NCI-H146 treated with DMSO at 0.1 percent for 48 hours (cell line): ENCODE measurements around the gene ZC3H18.
"Not testable (repeated sequence)": the region's sequence is repeated elsewhere in the genome, so short reads cannot be mapped to it uniquely, and the experiment has no call there.

Experiments used
- DNase-seq: peaks from one replicate; lab custom pipeline; 2025; ENCODE audit not compliant: unreplicated experiment; lab: John Stamatoyannopoulos, UW

ZC3H18 gene

DNA sequence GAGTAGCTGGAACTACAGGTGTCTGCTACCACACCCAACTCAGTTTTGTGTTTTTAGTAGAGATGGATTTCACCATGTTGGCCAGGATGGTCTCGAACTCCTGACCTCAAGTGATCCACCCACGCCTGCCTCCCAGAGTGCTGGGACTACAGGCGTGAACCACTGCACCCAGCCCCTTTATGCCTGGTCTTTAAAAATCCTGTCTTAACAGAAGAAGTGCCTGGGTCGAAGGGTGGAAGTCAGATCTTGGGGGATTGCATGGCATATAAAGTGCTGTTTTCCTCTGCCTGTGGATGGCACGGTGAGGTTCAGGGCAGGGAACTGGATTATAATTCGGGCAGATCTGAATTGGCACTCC, 30.3 kb downstream of the ZC3H18 start:
- DNase-seq = no peak

DNA sequence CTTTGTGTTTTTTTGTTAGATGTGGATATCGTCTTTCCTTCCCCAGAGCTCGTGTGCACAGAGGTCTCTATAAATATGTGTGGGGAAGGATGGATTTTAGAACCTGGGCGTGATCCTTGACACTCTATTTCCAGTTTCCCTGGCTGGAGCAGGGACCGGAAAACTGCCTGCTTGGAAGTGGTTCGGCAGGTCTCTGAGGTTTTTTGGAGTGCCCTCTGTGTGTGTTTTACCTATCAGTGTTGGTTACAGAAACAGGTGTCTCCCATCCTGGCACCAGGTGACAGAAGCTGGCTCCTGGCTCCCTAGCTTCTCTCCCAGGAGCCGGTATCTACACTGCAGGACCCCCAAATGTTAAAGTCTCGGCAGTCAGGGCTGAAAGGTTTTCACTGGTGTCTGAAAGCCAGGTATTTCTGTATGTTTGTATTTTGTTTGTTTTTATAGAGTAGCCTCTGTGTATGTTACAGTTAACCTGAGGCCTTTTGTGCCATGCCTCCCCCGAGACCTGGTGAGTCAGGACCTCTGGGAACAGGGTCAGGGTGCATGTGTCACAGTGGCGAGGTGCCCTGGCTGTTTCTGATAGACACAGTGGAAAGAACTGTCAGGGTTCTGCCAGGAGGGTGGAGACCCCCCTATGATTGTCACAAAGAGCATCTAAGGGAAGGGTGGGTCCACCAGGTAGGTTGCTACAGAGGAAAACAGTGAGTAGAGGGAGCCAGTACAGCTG, 31.3 kb downstream of the ZC3H18 start:
- no peak for DNase-seq

DNA sequence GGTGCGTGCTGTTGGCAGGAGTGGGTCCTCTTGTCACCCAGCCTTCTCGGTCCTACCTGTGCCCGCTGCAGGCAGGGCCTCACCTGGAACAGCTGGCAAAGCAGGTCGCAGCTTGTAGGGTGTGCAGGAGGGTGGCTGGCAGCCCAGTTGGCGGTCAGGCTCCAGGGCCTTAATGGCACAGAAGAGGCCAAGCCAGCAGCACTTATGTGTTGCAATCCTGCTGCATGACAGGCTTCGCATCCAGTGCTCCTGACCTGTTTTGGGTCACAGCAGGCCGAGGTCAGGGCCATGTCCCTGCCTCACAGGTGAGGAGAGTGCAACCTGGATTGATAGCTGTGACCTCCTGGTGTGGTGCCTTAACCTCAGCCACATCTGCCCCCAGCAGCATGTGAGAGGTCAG, 31.9 kb downstream of the ZC3H18 start:
- DNase-seq = no peak

DNA sequence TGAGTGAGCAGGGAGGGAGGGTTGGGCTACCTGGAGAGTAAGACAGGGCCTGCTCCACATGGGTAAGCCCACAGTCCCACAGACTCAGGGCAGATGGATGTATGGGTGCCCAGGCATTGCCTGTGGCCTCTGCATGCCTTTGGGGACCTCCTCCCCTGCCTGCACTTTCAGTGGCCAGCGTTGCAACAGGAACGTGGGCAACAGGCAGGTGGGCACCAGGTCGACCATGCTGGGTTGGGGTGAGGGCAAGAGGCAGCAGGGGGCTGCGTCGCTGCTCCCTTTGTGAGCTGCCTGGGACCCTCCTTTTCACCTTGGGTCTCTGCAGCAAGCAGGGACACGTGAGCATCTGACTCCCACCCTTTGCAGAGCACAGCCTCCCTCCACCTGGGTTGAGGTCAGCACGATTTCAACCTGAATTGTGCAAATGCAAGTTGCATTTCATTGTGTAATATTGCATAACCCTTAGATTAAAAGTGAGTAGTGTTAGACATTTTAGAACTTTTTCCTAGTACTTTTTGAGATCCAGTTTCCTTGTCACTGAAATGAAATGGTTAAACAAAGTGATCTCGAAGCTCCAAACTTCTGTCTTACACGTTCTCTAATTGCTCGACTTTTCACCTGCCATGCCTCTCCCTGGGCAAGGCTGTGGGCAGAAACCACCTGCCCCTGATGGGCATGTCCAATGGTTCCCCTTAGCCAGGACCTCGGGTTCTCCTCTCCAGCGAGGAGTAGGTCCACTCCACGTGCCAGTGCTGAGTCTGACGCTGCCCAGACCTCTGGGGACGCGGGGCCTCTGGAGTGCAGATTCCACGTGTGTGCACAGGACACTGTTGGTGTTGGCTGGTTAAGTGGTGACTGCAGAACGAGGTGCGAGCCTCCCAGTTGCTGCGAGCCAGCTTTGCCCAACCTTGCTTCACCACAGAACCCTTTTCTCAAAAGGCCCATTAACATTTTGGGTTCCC, 35.3 kb downstream of the ZC3H18 start:
- DNase-seq = no peak

DNA sequence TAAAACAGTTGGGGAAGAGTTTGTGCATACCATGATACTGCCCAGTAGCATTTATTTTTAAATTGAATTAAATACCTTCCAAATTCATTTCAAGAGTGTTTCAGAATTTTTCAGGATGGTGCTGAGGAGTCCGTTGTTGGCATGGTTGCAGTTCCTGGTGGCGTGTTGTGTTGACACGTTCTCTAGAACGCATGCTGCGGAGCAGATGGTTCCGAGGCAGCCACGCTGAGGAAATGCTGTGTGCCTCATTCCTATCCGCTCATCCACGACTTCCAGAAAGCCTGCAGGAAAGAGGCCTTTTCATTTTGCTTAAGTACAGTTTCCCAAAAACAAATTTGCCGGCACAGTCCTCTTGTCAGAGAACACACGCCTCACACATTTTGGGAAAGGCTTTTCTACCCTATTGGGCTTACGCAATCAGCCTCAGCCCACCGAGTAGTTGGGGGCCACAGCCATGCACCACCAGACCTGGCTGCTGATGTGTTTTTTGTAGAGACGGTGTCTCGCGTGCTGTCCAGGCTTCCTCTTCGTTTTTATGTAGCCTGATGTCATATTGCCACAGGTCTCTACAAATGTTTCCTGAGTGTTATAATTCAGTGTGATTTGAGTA, 36.0 kb downstream of the ZC3H18 start:
- no peak for DNase-seq

DNA sequence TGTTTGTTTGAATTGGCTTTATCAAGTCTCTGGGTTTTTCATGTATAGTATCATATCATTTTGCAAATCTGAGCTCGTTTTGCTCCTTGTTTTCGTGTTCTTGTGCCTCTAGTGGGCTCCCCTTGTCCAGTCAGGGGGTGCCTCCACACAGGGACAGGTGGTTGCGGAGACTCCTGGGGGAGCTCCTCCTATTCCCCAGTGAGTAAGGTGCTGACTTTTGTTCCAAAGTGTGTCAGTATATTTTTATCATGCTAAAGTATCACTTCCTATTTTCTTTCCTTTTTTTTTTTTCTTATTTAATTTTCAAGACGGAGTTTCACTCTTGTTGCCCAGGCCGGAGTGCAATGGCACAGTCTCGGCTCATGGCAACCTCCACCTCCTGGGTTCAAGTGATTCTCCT, 37.9 kb downstream of the ZC3H18 start:
- DNase-seq = no peak

DNA sequence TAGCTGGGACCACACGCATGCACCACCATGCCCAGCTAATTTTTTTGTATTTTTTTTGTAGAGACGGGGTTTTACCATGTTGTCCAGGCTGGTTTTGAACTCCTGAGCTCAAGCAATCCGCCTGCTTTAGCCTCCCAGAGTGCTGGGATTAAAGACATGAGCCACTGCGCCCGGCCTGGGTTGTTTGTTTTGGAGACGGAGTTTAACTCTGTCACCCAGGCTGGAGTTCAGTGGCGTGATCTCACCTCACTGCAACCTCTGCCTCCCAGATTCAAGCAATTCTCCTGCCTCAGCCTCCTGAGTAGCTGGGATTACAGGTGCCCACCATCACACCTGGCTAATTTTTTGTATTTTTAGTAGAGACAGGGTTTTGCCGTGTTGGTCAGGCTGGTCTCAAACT, 39.2 kb downstream of the ZC3H18 start:
- DNase-seq = not testable (repeated sequence)

DNA sequence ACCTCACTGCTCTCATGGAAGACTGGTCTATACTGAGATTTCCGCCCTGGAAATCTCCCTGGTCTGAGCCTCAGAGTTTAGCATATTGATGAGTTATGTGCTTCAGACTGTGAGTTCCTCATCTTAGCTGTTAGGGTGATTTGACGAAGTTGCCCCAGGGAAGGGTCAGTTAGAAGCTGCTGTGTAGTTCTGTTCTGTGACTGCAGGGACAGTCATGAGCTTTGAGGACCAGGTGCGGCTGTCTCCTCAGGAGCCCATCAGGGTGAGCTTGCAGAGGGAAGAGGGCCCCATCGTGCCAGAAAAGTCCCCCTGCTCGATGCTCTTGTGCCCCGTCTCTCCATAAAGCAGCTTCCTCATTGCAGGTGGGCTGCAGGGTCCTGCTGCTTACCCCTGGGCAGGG, 39.9 kb downstream of the ZC3H18 start:
- DNase-seq = no peak

DNA sequence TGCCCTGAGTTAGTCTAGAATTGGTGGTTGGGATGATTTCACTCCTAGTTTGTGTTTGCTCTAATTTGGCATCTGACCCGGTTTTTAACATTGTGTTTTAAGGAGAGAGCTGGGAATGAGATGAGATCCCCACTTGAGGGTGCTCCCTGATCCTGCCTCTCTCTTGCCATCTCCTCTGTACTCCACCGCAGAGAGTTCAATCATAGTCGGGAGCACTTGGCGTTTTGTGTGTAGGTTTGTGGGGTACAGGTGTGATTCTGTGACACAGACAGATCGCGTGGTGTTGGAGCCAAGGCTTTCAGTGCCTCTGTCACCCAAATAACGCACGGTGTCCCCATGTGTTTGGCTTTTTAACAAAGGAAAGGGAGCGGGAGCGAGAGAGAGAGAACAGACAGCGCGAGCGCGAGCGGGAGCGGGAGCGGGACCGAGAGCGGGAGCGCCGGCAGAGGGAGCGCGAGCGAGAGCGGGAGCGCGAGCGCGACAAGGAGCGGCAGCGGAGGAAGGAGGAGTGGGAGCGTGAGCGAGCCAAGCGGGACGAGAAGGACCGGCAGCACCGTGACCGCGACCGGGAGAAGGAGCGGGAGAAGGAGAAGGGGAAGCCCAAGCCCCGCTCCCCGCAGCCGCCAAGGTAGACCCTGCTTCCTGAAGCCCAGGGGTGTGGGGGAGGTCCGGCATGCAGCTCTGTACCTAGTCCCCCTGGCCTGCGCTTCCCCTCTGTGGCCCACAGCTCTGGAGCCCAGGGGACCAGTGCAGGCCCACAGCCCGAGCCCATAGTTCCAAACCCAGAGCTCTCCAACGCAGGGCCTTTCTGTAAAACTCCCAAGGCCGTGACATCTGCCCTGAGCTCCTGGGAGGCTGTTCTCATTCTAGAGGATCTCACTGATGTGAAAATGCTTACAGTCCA, 41.0 kb downstream of the ZC3H18 start:
- DNase-seq = no peak

DNA sequence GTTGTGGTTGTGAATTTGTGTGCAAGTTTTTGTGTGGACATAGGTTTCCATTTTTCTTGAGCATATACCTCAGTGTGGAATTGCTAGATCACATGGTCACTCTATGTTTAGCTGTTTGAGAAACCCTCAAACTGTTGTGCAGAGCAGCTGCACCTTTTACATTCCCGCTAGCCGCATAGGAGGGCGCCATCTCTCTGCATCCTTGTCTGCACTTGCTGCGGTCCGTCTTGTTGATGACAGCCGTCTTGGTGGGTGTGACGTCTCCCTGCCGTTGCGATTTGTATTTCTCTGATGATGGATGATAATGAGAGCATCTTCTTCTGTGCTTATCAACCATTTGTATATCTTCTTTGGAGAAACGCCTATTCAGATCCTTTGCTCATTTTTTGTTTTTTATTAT, 43.1 kb downstream of the ZC3H18 start:
- no peak for DNase-seq

DNA sequence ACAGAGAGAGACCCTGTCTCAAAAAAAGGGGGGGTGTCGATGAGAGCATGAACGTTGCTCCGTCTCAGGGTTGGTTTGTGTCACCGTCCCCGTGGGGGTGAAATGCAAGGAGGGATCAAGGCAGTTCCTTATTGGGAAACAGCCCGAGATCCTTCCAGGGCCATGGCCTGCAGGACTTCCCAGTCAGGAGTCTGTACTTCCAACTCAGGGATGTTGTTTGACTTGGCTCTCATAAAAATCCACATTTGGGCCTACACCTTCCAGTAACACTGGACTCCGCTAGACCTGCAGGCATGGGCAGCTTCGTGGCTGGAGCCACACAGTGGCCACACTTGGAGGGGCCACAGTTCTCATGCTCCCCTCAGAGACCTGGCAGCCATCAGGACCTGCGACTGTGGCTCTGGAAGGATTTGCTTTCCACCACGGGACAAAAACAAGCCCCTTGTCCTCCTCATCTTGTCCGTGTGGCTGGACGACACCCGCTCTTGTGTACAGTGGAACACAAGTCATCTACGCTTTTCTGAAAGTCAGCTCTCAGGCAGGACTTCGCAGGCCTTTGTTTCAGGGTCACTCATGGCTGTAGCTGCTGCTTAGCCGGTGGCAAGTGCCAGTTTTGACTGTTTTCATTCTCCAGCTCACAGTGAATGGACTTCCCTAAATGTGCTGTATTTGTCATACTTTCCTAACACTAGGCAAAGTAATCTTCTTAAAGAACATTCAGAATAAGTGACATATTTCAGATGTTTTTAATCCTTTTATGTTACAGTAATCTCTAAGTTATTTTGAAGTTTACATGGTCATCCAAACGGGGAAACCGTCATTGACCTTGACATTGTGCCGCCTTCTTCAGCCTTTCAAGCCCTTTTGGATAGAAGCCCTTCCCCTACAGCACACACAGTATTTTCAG, 44.0 kb downstream of the ZC3H18 start:
- no peak for DNase-seq

DNA sequence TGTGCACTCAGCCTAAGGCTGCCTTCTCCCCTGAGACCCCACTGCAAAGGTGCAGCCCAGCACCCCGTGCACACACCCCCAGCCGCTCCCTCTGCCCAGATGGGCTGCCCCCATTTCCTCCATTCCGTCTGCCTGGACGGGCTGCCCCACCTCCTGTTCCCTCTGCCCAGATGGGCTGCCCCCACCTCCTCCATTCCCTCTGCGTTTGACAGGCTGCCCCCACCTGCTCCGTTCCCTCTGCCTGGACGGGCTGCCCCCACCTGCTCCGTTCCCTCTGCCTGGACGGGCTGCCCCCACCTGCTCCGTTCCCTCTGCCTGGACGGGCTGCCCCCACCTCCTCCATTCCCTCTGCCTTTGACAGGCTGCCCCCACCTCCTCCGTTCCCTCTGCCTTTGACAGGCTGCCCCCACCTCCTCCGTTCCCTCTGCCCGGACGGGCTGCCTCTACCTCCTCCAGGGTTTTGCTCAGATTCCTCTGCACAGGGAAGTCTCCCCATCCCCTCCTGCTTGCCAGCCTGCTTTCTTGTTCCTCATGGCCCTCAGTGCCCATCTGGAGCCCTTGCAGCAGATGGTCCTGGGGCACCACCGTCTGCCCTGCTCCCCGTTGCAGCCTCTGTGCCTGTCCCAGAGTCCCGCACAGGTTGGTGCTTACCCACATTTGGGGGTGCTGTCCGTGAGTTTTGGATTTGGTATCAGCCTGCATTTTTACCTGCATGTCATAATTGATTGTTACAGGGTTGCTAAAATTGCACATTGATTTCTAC, 44.8 kb downstream of the ZC3H18 start:
- no peak for DNase-seq

DNA sequence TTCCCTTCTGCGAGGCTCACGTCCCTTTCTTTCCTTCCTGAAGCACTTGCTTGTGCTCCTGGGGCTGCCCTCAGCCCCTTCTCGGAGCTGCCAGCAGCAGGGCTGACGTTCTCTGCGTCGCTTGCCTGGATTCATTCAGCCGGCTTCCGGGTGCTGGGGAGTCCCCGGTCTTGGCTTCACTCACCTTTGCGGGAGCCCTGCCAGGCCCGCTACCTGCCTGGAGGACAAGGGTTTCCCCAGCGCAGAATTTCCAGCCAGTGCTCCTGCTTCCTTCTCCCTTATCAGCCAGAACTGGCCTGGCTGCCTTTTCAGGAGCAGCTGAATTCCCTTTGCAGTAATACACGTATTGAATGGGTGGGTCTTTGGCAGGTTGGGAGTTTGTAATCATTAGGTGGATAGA, 46.1 kb downstream of the ZC3H18 start:
- no peak for DNase-seq

DNA sequence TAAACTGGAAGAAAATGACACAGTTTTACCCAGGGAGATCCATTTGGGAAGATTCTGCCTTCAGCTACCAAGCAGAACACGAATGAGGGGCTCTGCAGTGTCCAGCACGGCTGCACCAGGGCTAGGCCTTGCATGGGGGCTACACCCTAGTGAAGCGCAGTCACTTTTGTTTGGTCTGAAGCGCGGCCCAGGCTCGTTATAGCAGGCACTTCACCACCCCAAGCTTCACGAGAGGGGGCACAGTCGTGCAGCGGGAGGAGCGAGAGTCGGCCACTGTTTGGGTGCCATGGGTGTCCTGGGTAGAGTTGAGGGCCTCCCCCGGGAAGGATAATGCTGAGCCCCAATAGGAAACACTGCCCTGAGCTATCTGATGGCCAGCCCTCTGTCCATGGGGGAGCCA, 46.5 kb downstream of the ZC3H18 start:
- DNase-seq = no peak

DNA sequence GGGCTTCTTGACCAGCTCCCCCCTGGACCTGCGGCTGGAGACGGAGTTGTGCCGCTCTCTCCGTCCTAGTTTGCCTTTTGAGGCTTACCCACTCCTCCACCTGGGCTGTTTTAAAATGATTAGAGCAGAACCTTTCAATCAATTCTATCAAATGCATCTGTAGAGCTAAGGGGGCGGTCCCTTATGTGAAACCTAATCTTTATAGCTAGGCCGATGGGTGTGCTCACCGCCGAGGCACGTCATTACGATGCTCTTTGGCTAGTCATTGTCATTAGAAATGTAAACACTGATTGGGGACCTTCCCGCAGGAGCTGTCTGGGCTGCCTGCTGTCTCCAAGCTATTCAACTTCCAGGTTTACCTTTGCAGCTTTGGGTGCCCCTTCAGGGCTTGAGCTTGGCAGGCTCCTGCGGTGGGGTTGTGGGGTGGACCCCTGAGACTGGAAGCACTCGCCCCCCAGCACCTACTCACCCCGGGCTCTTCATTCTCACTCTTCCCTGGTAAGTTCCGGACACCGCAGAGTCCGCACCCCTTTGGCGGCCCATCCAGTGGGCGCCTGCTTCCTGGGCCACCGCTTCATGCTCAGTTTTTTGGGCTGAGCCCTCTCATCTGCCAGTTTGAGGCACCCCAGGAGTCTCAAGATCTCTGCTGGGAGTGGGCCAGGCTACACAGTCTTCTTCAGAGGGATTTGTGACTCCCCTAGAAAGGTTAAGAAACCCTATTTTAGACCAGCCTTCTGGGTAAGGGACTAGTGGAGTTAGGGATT, 47.2 kb downstream of the ZC3H18 start:
- peak; percentile 39 for DNase-seq

DNA sequence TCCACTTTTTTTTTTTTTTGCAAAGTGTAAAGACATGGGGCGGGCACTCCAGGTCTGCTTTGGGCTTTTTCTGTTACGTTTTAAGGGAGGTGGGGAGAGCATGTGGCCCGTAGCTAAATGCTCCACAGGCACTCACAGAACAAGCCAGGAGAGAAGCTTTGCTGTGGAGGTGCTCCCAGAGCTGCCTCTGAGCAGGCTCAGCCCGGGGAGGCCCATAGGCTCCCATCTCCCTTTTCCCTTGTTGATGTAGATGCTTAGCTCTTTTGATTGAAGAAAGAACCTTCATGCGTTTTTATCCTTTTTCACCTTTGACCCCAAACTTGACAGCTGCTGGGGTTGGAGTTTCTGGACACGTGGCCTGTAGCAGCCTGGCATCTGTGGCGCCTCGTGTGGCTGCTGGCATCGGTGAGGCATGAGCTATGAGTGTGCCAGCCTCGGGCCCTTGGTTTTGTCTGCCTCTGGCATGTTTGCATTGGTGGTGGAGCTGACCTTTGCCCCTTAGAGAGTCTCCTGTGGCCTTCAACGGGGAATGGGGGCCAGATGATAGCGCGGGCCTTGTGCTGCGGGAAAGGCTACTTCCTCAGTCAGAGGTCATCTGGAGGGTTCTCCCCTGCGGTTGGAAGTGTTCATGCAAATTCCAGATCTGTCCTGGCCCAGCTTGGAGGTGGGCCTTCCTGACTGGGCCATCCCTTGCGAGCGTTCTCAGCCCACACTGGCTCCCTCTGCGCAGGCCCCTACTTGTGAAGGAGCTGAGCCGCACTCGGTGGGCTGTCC, 48.2 kb downstream of the ZC3H18 start:
- no peak for DNase-seq

DNA sequence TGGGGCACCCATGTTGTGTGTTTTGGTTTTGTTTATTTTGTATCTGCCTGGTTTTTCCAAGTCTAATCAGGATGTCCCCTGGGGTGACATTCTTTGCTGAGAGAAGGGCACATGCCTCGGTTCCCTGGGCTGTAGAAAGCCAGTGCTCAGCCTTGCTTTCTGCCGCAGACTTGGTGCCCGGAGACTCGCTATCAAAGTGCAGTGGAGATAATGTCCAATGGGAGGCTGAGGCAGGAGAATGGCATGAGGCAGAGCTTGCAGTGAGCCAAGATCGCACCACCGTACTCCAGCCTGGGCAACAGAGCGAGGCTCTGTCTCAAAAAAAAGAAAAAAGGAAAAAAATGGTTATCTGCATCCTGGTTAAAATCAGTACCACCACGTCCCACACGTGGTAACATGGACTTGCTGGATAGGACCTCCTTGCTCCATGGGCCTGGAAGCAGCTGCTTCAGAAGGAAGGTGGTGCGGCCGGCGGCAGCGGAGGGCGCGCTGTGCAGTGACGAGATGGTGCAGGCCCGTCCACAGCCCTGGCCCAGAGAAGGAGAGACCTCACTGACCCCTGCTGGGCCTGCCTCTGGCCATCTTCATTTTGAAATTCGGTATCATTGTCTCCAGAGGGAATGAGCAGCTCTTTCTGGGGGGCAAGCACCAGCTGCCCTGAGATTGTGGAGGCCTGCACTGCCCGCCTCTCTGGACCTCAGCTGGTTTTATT, 48.9 kb downstream of the ZC3H18 start:
- DNase-seq = no peak
